DOHH2 (cell line): ENCODE measurements around the gene PCBP2.

Experiments used
- H3F3A ChIP-seq: fragments of 200-600 bp; sonication (generic), shearing (Covaris generic); 2 replicates; pipeline ENCODE4 v1.6.0; 2016; ENCODE audit warnings: antibody characterized with exemption, mild to moderate bottlenecking; ENCODE audit not compliant: control insufficient read depth, insufficient read depth
- H3K27ac ChIP-seq: fragments of 200-600 bp; sonication (generic); 2 replicates; pipeline ENCODE4 v1.5.1; 2014; ENCODE audit warnings: low read depth, mild to moderate bottlenecking, low read length, moderate library complexity
- H3K27me3 ChIP-seq: fragments of 200-600 bp; sonication (generic); 2 replicates; pipeline ENCODE4 v1.6.1; 2014; ENCODE audit warnings: mild to moderate bottlenecking, low read length, mixed read lengths; ENCODE audit not compliant: control insufficient read depth
- H3K36me3 ChIP-seq: fragments of 200-600 bp; sonication (generic); 2 replicates; pipeline ENCODE4 v1.6.1; 2014; ENCODE audit warnings: mild to moderate bottlenecking, low read length, moderate library complexity, mixed read lengths; ENCODE audit not compliant: control insufficient read depth
- H3K4me1 ChIP-seq: fragments of 200-600 bp; sonication (generic); 2 replicates; pipeline ENCODE4 v1.6.1; 2014; ENCODE audit warnings: mild to moderate bottlenecking, low read length, mixed read lengths; ENCODE audit not compliant: control insufficient read depth
- H3K4me2 ChIP-seq: fragments of 200-600 bp; sonication (generic); 2 replicates; pipeline ENCODE4 v1.6.0; 2014; ENCODE audit warnings: mild to moderate bottlenecking, low read length, moderate library complexity
- H3K4me3 ChIP-seq: fragments of 200-600 bp; sonication (generic); 2 replicates; pipeline ENCODE4 v1.5.1; 2014; ENCODE audit warnings: mild to moderate bottlenecking, low read length, mixed read lengths
- H3K79me2 ChIP-seq: fragments of 200-600 bp; sonication (generic); 2 replicates; pipeline ENCODE4 v1.6.1; 2014; ENCODE audit warnings: mild to moderate bottlenecking, low read length, mixed read lengths; ENCODE audit not compliant: control insufficient read depth
- H3K9me2 ChIP-seq: fragments of 200-600 bp; sonication (generic); replicated peaks from 2 replicates; pipeline ENCODE4 v1.6.1; 2014; ENCODE audit warnings: mild to moderate bottlenecking, low read length, mixed read lengths; ENCODE audit not compliant: control insufficient read depth
- H3K9me3 ChIP-seq: fragments of 200-600 bp; sonication (generic); 2 replicates; pipeline ENCODE4 v1.6.1; 2014; ENCODE audit warnings: antibody characterized with exemption, low read length, mixed read lengths; ENCODE audit not compliant: control insufficient read depth, insufficient read depth
- H4K20me1 ChIP-seq: fragments of 200-600 bp; sonication (generic); 2 replicates; pipeline ENCODE4 v1.6.0; 2014; ENCODE audit warnings: low read depth, mild to moderate bottlenecking, antibody characterized with exemption, low read length, moderate library complexity; ENCODE audit not compliant: control insufficient read depth, insufficient read depth
- EZH2phosphoT487 ChIP-seq: fragments of 200-600 bp; sonication (generic); IDR thresholded peaks from 2 replicates; pipeline ENCODE4 v1.6.1; 2017; ENCODE audit warnings: borderline replicate concordance, mild to moderate bottlenecking, antibody characterized with exemption, low read length, moderate library complexity, mixed read lengths
- TF ChIP-seq, protein P1 (sequence below): fragments of 200-600 bp; sonication (generic); IDR thresholded peaks from one replicate; pipeline ENCODE4 v1.5.1; 2014; ENCODE audit warnings: antibody characterized with exemption, mild to moderate bottlenecking, low read depth, low read length; ENCODE audit not compliant: poor library complexity, severe bottlenecking

PCBP2 gene

DNA sequence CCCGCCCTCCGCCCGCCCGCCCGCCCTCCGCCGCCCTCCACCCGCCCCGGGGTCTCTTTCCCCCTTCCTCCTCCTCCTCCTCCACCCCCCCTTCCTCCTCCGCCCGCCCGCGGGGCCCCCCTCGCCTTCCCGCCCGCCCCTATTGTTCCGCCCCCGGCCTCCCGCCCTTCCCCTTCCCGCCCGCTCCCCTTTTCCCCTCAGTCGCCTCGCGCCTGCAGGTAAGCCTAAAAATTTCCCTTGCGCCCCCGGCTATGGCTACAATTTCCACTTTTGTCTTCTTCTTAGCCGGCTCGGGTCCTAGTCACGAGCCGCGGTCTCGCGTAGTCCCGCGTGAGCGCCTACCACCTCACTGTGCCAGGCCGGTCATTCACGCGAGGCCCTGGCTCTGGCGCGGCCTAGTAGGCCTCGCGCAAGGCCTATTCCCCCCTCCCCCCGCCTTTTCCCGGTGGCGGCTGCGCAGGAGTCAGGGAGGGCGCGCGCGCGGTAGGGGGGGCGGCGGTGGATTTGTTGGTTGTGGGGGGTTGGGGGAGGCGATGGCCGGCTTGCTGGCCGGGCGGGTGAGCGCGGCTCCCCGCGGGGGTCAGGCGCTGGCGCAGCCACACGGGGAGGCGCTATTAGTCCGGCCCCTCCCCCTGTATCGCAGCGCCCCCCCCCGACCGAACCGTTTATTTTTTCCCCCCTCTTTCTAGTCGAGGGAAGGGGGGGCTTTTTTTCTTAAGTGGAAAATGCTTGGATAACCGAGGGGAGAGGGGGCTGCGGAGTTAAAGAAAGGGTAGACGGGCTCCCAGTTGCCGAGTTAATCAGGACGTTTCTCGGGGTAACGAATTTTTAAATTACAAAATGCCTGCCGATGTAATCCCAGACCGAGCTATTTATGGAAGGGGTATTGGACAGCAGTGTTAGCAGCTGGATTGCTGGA lies 516 bp downstream of the PCBP2 start:
- H3K4me1 ChIP-seq: peaks cover 28% of the 10 kb centered on the region
- peak overlapping the region; percentile 99 for H3K4me3 ChIP-seq
- H3F3A ChIP-seq: peaks cover 35% of the 10 kb centered on the region
- peaks cover 53% of the 10 kb centered on the region for H3K79me2 ChIP-seq
- no peaks in the 10 kb centered on the region for H3K9me2 ChIP-seq
- TF ChIP-seq EZH2phosphoT487: no peak
- TF ChIP-seq, protein P1, sequence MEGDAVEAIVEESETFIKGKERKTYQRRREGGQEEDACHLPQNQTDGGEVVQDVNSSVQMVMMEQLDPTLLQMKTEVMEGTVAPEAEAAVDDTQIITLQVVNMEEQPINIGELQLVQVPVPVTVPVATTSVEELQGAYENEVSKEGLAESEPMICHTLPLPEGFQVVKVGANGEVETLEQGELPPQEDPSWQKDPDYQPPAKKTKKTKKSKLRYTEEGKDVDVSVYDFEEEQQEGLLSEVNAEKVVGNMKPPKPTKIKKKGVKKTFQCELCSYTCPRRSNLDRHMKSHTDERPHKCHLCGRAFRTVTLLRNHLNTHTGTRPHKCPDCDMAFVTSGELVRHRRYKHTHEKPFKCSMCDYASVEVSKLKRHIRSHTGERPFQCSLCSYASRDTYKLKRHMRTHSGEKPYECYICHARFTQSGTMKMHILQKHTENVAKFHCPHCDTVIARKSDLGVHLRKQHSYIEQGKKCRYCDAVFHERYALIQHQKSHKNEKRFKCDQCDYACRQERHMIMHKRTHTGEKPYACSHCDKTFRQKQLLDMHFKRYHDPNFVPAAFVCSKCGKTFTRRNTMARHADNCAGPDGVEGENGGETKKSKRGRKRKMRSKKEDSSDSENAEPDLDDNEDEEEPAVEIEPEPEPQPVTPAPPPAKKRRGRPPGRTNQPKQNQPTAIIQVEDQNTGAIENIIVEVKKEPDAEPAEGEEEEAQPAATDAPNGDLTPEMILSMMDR: peak; percentile 85
- peak overlapping the region; percentile 89 for H3K27ac ChIP-seq
- no peaks in the 10 kb centered on the region for H3K9me3 ChIP-seq
- no peaks in the 10 kb centered on the region for H3K27me3 ChIP-seq
- H3K4me2 ChIP-seq: peak overlapping the region; percentile 87
- peaks cover 65% of the 10 kb centered on the region for H3K36me3 ChIP-seq
- peaks cover 33% of the 10 kb centered on the region for H4K20me1 ChIP-seq

DNA sequence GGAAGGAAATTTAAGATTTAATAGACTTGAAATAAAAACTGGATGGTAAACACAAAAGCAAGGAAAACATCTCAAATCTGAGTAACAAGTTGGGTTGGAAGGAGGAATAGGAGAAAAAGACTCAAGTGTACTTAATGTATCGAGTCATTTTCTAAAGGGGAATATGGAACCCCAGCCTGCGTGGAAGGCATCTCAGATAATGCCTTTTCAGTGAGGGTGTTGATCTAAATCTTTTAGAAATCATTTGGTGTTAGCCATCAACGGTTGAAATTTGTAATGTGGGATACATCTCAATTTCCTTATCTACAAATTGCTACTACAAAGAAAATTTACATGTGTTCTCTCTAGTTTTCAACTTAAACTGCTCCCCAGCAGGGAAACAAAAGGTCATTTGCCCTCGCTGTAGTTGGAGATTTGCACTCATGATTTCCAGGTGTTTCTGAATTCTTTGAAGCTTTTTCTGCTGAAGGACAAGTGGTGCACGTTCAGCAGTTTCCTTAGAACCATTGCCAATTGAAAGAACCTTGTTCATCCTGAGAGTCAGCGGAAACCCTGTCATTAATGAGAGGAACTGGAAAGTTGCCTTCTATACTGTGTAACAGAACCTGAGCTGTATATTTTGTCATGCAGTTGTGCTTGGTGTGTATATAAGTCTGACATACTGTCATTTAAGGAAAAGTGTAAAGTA lies 2.2 kb downstream of the PCBP2 start:
- peaks cover 70% of the 10 kb centered on the region for H3K36me3 ChIP-seq
- peak overlapping the region; percentile 87 for H3K4me2 ChIP-seq
- H3K79me2 ChIP-seq: peaks cover 68% of the 10 kb centered on the region
- no peak overlapping the region for H3K27ac ChIP-seq
- TF ChIP-seq, protein P1: no peak
- no peak for TF ChIP-seq EZH2phosphoT487
- peak overlapping the region; percentile 99 for H3K4me3 ChIP-seq
- H3K27me3 ChIP-seq: no peaks in the 10 kb centered on the region
- peaks cover 39% of the 10 kb centered on the region for H4K20me1 ChIP-seq
- peaks cover 30% of the 10 kb centered on the region for H3F3A ChIP-seq
- H3K9me3 ChIP-seq: no peaks in the 10 kb centered on the region
- peaks cover 30% of the 10 kb centered on the region for H3K4me1 ChIP-seq
- H3K9me2 ChIP-seq: no peaks in the 10 kb centered on the region

DNA sequence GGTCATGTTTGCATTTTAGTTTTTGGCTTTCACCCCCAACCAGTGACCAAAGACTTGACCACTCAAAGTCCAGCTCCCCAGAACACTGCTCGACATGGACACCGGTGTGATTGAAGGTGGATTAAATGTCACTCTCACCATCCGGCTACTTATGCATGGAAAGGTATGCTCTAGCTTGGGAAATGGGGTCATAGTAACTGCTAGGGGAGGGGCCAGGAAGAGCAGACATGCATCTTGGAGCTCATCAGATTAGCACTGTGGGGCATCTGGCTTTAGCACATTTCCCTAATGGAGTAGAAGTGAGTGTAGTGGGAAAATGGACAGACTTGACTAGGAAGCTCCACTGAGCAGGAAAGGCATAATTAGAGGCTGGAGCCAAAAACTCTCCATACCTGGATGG lies 2.8 kb downstream of the PCBP2 start:
- peaks cover 40% of the 10 kb centered on the region for H4K20me1 ChIP-seq
- no peak overlapping the region for H3K4me3 ChIP-seq
- H3K9me2 ChIP-seq: no peaks in the 10 kb centered on the region
- H3K4me1 ChIP-seq: peaks cover 31% of the 10 kb centered on the region
- peaks cover 76% of the 10 kb centered on the region for H3K36me3 ChIP-seq
- H3K9me3 ChIP-seq: no peaks in the 10 kb centered on the region
- no peaks in the 10 kb centered on the region for H3K27me3 ChIP-seq
- H3F3A ChIP-seq: peaks cover 31% of the 10 kb centered on the region
- H3K27ac ChIP-seq: no peak overlapping the region
- TF ChIP-seq, protein P1: no peak
- no peak for TF ChIP-seq EZH2phosphoT487
- H3K79me2 ChIP-seq: peaks cover 74% of the 10 kb centered on the region
- peak overlapping the region; percentile 87 for H3K4me2 ChIP-seq
